K562 (cell line): ENCODE results near the gene ZNF584. TPM values are rescaled to one million over a fixed set of nuclear protein-coding genes. Genes with fewer than 3 reads are reported as not detected.

Source experiments
- ATAC-seq: fragments of 200-7000 bp; cut with Tn5 transposase; 3 replicates; pipeline ENCODE4 v1.9.1; 2020; ENCODE audit warnings: moderate library complexity
- BruUV-seq: library from RNA; stranded (reverse); fragments of 400-500 nt; replicated peaks from 2 replicates; lab custom pipeline; 2021; lab: Mats Ljungman, UMichigan
- CTCF ChIA-PET: fragments of 300-600 bp; formaldehyde crosslinking; extraction: SDS; loops from one replicate; lab custom pipeline; 2021; ENCODE audit warnings: low intra/inter-chr PET ratio; lab: Yijun Ruan, JAX
- POLR2A ChIA-PET: fragments of 300-600, 350-650 bp; sonication (Branson Sonifier 250); formaldehyde crosslinking; extraction: SDS; loops from one replicate; lab custom pipeline; 2021; ENCODE audit warnings: antibody characterized with exemption, inconsistent platforms; lab: Yijun Ruan, JAX
- DNase-seq, 4 experiments: peaks; one replicate each; pipeline versions ENCODE4 v3.0.0 to v3.0.0-alpha.2; 2011 to 2018; ENCODE audit warnings: low spot score in 3 of 4, mixed read lengths in 3 of 4; ENCODE audit errors: extremely low read depth in 1 of 4
- FAIRE-seq: peaks from 2 replicates; lab custom pipeline; 2011; peaks lifted over from hg19 to GRCh38; lab: Jason Lieb, UNC
- H2AFZ ChIP-seq: 2 replicates; pipeline ENCODE4 v1.6.0; 2011; ENCODE audit warnings: low read depth, low read length, control low read depth, inconsistent platforms
- H3K27ac ChIP-seq: fragments of 200-600 bp; 3 replicates; pipeline ENCODE4 v1.8.0; 2011; ENCODE audit warnings: low read depth, mild to moderate bottlenecking, control low read depth, inconsistent platforms, low read length, moderate library complexity, mixed read lengths; ENCODE audit errors: extremely low read depth
- H3K27me3 ChIP-seq, 2 experiments: fragments of 300-600 bp in 1 of 2; 2 replicates in 1 of 2; 3 replicates in 1 of 2; pipeline versions ENCODE4 v1.6.0 to v1.8.0; 2011; ENCODE audit warnings: inconsistent platforms in 2 of 2, low read length in 2 of 2, mild to moderate bottlenecking in 1 of 2, mixed read lengths in 1 of 2, moderate library complexity in 1 of 2; ENCODE audit not compliant: control insufficient read depth in 2 of 2, insufficient read depth in 2 of 2
- H3K36me3 ChIP-seq: fragments of 300-600 bp; 3 replicates; pipeline ENCODE4 v1.8.0; 2011; ENCODE audit warnings: mild to moderate bottlenecking, low read length, inconsistent platforms; ENCODE audit not compliant: control insufficient read depth, insufficient read depth
- H3K4me1 ChIP-seq, 2 experiments: fragments of 200-600 bp in 1 of 2; replicated peaks in 1 of 2; 2 replicates in 1 of 2; 3 replicates in 1 of 2; pipeline versions ENCODE4 v1.5.1 to v1.8.0; 2011; ENCODE audit warnings: inconsistent platforms in 2 of 2, low read length in 2 of 2, mild to moderate bottlenecking in 1 of 2, mixed read lengths in 1 of 2, moderate library complexity in 1 of 2; ENCODE audit not compliant: control insufficient read depth in 2 of 2, insufficient read depth in 2 of 2
- H3K4me2 ChIP-seq: 2 replicates; pipeline ENCODE4 v1.6.1; 2011; ENCODE audit warnings: low read length, control low read depth, inconsistent platforms, mixed read lengths; ENCODE audit not compliant: insufficient read depth
- H3K4me3 ChIP-seq: fragments of 200-600 bp; sonication (generic), shearing (Covaris generic); 2 replicates; pipeline ENCODE4 v1.5.1; 2016; ENCODE audit warnings: control low read depth, inconsistent platforms
- H3K79me2 ChIP-seq: fragments of 200-600 bp; 3 replicates; pipeline ENCODE4 v1.8.0; 2011; ENCODE audit warnings: low read length, inconsistent platforms; ENCODE audit not compliant: control insufficient read depth, insufficient read depth
- H3K9ac ChIP-seq, 2 experiments: 2 replicates each; pipeline versions ENCODE4 v1.6.0 to v1.6.1; 2011; ENCODE audit warnings: low read depth in 2 of 2, low read length in 2 of 2, control low read depth in 1 of 2, inconsistent platforms in 1 of 2, mild to moderate bottlenecking in 1 of 2, mixed read lengths in 1 of 2; ENCODE audit not compliant: insufficient read depth in 1 of 2
- H3K9me1 ChIP-seq: one replicate; pipeline ENCODE4 v1.6.0; 2011; ENCODE audit warnings: inconsistent platforms, mild to moderate bottlenecking, low read length, moderate library complexity; ENCODE audit not compliant: control insufficient read depth, insufficient read depth
- H3K9me3 ChIP-seq: replicated peaks from 2 replicates; pipeline ENCODE4 v1.5.1; 2011; ENCODE audit warnings: low read depth, low read length, inconsistent platforms; ENCODE audit not compliant: control insufficient read depth, insufficient read depth
- H4K20me1 ChIP-seq: replicated peaks from 2 replicates; pipeline ENCODE4 v1.6.1; 2011; ENCODE audit warnings: low read length, inconsistent platforms, mixed read lengths; ENCODE audit not compliant: control insufficient read depth, insufficient read depth
- DIDO1 ChIP-seq: fragments of 450-650 bp; IDR thresholded peaks from 2 replicates; pipeline ENCODE4 v1.6.1; 2016; ENCODE audit warnings: low read depth, missing biosample characterization, missing genetic modification characterization
- HBP1 ChIP-seq: fragments of 450-650 bp; formaldehyde crosslinking; IDR thresholded peaks from 2 replicates; pipeline ENCODE4 v1.4.0; 2022; ENCODE audit warnings: missing genetic modification characterization
- HNRNPL ChIP-seq: fragments of 200-400 bp; formaldehyde crosslinking; IDR thresholded peaks from 2 replicates; pipeline ENCODE4 v1.6.1; 2017; ENCODE audit warnings: low read depth, mild to moderate bottlenecking, low read length
- POLR2B ChIP-seq: fragments of 450-650 bp; IDR thresholded peaks from 2 replicates; pipeline ENCODE4 v1.6.1; 2018; ENCODE audit warnings: low read depth; ENCODE audit not compliant: partially characterized antibody
- POLR2G ChIP-seq: fragments of 200-400 bp; formaldehyde crosslinking; IDR thresholded peaks from 2 replicates; pipeline ENCODE4 v1.6.1; 2017; ENCODE audit warnings: low read depth, mild to moderate bottlenecking, antibody characterized with exemption, low read length, moderate library complexity
- RBBP5 ChIP-seq: fragments of 200-600 bp; sonication (generic); IDR thresholded peaks from 2 replicates; pipeline ENCODE4 v1.6.1; 2012; ENCODE audit warnings: borderline replicate concordance, mild to moderate bottlenecking, low read length, control low read depth, inconsistent platforms; ENCODE audit not compliant: insufficient read depth, poor library complexity, severe bottlenecking
- RBM22 ChIP-seq: fragments of 200-400 bp; formaldehyde crosslinking; IDR thresholded peaks from 2 replicates; pipeline ENCODE4 v1.6.1; 2018; ENCODE audit warnings: low read length, low read depth; ENCODE audit not compliant: poor library complexity, severe bottlenecking
- SUPT5H ChIP-seq: fragments of 450-650 bp; IDR thresholded peaks from 2 replicates; pipeline ENCODE4 v1.6.1; 2016
- WGBS: fragments of 100-300 bp; shearing (Covaris generic); methylation state at CpG from one replicate; pipeline ENCODE4 v1.1.6; 2016; ENCODE audit warnings: low coverage, mixed read lengths; ENCODE audit not compliant: insufficient coverage; ENCODE audit errors: missing lambda C conversion rate; 5-methylcytosine and 5-hydroxymethylcytosine counted together
- in situ Hi-C: fragments of 300-500 bp; cut with MboI; formaldehyde crosslinking; loops from 4 replicates; pipeline ENCODE4 v1.15.0; 2018; ENCODE audit warnings: inconsistent platforms, mixed read lengths
- intact Hi-C: fragments of 100-400 bp; cut with micrococcal nuclease; formaldehyde crosslinking; loops from 2 replicates; pipeline ENCODE4 v1.14.2; 2022
- polyA plus RNA-seq, 8 experiments: library from polyadenylated mRNA; depleted of rRNA in 4 of 8; stranded (reverse) in 5 of 8; unstranded in 3 of 8; fragments of >200 nt; fragmentation: Nextera tagmentation in 2 of 8; fragmentation: Illumina TruSeq in 1 of 8; extraction: Ambion mirVana in 2 of 8; extraction: Trizol in 1 of 8; gene quantifications; 2 replicates each; pipeline versions ENCODE4 v1.2.1 to v1.2.3, GENCODE V29; 2011 to 2014; ENCODE audit warnings: inconsistent platforms in 1 of 8, missing spikeins in 1 of 8
- total RNA-seq, 7 experiments: library from RNA; depleted of rRNA in 6 of 7; stranded (reverse); fragments of >200 nt in 6 of 7; fragmentation: Illumina TruSeq in 2 of 7; extraction: Trizol in 2 of 7; gene quantifications; 2 replicates each; pipeline versions ENCODE4 v1.2.1 to v1.2.3, GENCODE V29; 2011 to 2021; ENCODE audit warnings: low replicate concordance in 1 of 7

The ZNF584 gene
- total and polyA plus RNA-seq, 9 of the 15 experiments (the other 6 are each of a cell fraction or from before 2014, with no cell fraction given), result 5.8 to 43.4 (median 24.6) TPM

- FAIRE-seq (no peak), DNase-seq (peak in 2 of 4 experiments; percentile 16 to 31), ATAC-seq (peak; percentile 1; the same call in 1 of the 3 replicates)
- no TSS peak for BruUV-seq
- no peak overlapping the region for H3K27ac ChIP-seq
- no peak overlapping the region for H2AFZ ChIP-seq
- POLR2A ChIA-PET, result interaction anchor here (0.9 kb wide), 1 partner anchor 13 kb away, joined by 3 read pairs; the partner anchor contains the start of gene ZNF584
- H4K20me1 ChIP-seq, result peaks cover 18% of the 10 kb centered on the region; the same call in 1 of the 2 replicates
- H3K79me2 ChIP-seq, result peaks cover 27% of the 10 kb centered on the region
- 97% methylated on average over 24 of the region's 75 CpGs for WGBS
- H3K36me3 ChIP-seq, result peaks cover 46% of the 10 kb centered on the region
- no peak overlapping the region for H3K4me3 ChIP-seq
- no peaks in the 10 kb centered on the region for H3K9me3 ChIP-seq
- H3K4me1 ChIP-seq, result peaks cover 13 to 65% of the 10 kb centered on the region in 2 experiments
- no peak overlapping the region for H3K9ac ChIP-seq
- in situ Hi-C loops (no loop called here), intact Hi-C loops (no loop called here)
- no peak overlapping the region for H3K4me2 ChIP-seq
- no peaks in the 10 kb centered on the region for H3K27me3 ChIP-seq
- H3K9me1 ChIP-seq, result no peaks in the 10 kb centered on the region
- CTCF ChIA-PET, result interaction anchor here (0.6 kb wide), 1 partner anchor 27 kb away, joined by 3 read pairs; no protein-coding TSS in a partner anchor
- TF ChIP-seq RBM22 (peak; percentile 67), HBP1 (CRISPR knock-in tag) (no peak), SUPT5H (peak; percentile 15; the same call in 1 of the 2 replicates), POLR2G (peak; percentile 71), RBBP5 (peak; percentile 8), DIDO1 (tag) (no peak), HNRNPL (0 out of 2 replicates have a peak, but pooled peaks have one; percentile 10), POLR2B (peak; percentile 2)
These were observed 12.3 kb upstream of the ZNF584 start for GRCh38 chr19:58395979-58396627.
